ENCODE data around the gene CD40LG.

DNA sequence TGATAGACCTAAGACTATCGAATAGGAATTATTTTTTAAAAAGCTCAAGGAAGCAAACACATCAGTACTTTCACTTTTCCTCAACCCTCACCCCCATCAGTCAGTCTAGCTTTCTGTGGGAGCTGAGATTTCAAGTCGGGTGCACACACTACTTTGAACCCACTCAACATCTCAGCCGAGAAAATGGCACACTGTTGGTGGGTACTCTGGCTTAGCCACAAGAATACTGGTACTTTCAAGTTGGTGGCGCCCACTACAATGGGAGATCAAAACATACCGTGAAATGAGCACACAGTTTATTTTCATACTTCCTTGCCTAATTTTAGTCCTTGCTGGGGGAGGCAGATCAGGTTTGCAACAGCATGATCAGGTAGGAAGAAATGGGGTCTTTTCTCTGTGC lies 10.2 kb downstream of the CD40LG start:
- TF ChIP-seq POLR2A (IDR thresholded peaks at IDR 0.05; ENCODE audit: low read depth, low read length) (no peak), POLR2AphosphoS5 (IDR thresholded peaks at IDR 0.05; ENCODE audit: low read depth, low read length) (no peak)

All from GM12892 (cell line).